HG02852 (cell line): Measurements from ENCODE around the gene INTS6.
A peak's percentile ranks its signal among the peaks of the same experiment; 100 is the strongest.

Experiments
- ATAC-seq: cut with Tn5 transposase; IDR thresholded peaks from one replicate; pipeline ENCODE4 v1.9.1; 2021; ENCODE audit warnings: mild to moderate bottlenecking, moderate library complexity; ENCODE audit not compliant: unreplicated experiment

INTS6 gene, protein sequence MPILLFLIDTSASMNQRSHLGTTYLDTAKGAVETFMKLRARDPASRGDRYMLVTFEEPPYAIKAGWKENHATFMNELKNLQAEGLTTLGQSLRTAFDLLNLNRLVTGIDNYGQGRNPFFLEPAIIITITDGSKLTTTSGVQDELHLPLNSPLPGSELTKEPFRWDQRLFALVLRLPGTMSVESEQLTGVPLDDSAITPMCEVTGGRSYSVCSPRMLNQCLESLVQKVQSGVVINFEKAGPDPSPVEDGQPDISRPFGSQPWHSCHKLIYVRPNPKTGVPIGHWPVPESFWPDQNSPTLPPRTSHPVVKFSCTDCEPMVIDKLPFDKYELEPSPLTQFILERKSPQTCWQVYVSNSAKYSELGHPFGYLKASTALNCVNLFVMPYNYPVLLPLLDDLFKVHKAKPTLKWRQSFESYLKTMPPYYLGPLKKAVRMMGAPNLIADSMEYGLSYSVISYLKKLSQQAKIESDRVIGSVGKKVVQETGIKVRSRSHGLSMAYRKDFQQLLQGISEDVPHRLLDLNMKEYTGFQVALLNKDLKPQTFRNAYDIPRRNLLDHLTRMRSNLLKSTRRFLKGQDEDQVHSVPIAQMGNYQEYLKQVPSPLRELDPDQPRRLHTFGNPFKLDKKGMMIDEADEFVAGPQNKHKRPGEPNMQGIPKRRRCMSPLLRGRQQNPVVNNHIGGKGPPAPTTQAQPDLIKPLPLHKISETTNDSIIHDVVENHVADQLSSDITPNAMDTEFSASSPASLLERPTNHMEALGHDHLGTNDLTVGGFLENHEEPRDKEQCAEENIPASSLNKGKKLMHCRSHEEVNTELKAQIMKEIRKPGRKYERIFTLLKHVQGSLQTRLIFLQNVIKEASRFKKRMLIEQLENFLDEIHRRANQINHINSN

DNA sequence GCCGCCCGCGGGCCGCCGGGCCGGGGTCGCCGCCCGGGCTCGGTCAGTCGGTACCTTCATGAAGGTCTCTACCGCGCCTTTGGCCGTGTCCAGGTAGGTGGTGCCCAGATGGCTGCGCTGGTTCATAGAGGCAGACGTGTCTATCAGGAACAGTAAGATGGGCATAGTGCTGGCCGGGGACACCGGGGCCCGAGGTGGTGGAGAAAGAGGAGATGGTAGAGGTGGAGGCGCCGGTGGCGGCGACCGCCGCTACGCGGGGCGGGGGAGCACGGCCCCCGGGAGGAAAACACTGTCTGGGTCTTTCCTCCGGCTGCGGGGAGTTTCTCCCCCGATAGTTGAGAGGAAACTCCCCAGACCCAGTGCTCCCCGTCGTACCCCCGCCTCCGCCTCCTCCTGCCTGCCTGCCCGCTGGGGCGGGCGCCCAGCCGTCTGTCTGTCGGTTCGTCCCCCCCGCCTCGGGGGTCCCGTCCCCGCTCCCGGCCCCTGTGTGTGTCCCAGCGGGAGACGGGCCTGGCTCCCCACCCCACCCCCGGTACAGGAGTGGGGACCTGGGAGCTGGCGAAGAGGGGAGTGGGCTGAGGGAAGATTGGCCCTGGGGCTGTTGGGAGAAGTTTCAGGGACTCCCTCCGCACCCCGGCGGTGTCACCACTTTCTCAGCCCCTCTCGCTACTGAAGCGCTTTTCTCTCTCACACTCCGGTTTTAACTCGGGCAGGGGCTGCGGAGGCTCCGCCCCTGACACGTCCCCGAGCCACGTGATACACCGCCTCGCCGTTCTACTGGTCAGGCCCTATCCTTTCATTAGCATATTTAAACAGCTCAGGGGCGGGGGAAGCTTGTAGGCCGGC lies at the start of gene INTS6:
TSS of gene INTS6 (minus strand) at position 676 of the 846 bp plus-strand sequence. CDS start at position 165, 511 bp downstream.
- peak; percentile 59 for ATAC-seq

DNA sequence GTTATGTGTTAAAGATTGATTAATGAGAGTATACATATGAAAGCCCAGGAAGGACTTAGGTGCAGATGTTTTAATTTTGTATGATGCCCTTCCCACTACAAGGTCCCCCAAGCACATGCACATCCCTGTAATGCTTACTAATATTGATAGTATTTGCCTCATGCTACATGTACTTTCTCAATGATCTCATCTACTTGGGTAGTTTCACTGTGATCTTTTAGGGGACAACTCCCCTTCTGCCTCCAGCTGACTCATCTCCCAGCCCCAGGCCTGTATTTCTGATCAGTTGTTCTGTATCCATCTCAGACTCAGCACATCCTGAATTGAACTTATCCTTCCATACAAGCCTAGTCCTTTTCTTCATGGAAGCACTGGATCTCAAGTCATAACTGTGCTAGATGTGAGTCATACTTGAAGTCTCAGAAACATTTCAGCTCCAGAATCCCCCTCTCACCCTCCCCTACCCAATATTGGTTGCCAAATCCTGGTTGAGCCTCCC lies 49.4 kb upstream of the INTS6 start:
- peak; percentile 99 for ATAC-seq

DNA sequence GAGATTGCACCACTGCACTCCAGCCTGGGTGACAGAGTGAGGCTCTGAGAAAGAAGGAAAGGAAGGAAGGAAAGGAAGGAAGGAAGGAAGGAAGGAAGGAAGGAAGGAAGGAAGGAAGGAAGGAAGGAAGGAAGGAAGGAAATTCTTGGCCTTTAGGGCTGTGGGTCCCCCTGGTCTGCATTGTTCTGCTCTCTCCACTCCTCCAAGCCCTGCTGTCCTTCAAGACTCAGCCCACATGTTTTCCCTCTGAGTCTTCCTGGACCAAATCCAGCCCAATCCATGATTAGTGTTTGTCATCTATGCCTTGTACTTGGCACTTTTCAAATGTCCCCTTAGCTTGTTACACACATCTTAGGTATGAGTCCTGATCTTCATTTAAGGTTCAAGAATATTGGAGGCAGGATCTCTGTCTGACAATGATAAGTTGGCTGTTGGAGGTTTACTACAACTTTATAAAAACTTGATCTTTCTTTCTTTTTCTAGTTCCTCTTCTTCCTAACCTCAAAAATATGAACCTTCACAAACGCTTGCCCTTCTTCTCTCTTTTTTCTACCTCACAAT lies 48.8 kb upstream of the INTS6 start:
- ATAC-seq: peak; percentile 33

DNA sequence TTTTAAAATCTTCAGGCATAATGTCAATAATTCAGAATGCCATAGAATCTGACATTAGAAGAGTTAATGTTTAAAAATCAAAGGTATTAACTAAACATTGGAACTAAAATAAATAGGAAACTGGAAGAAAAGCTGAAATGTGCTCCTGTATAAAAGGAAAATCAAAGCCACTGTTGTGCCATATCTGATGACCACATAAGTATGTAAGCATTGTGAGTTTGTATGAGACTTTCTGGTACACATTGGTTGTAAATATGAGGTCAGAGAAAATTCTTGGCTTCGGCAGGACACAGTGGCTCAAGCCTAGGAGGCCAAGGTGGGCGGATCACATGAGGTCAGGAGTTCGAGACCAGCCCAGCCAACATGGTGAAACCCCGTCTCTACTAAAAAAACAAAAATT lies 48.3 kb upstream of the INTS6 start:
- no peak for ATAC-seq

DNA sequence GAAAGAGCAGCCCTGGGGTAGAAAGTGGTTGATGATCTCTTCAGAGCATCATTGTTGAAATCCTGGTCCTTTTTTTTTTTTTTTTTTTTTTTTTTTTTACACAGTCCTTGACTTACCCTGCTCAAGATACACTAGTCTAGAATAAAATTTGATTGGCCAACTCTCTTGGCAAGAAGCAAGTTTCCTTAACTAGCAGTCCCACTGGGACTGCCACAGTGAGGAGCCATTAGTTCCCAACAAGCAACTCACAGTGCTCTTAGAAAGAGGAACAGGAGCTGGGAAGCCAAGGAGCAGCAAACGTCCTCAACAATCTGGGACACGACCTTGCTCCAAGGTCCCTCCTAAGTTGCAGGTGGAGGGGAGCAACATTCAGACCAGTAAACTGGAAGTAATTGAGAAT lies 47.9 kb upstream of the INTS6 start:
- ATAC-seq: no peak

DNA sequence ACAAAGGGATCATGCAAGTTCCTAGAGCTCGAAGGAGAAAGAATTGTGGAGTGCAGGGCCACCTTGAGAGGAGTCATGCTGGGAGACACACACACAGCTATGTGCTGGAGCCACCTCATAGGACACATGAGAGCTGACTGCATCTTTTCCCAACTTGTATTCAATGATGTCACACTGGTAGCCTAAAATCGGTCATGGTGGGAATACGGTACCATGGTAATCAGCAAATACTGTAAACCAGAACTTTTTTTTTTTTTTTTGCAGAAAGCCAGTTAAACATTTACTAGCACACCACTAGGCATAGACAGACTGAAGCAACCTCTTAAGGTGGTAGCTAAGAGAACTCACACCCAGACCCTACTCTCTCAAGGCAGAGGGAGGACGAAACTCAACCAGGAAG lies 47.0 kb upstream of the INTS6 start:
- ATAC-seq: no peak

DNA sequence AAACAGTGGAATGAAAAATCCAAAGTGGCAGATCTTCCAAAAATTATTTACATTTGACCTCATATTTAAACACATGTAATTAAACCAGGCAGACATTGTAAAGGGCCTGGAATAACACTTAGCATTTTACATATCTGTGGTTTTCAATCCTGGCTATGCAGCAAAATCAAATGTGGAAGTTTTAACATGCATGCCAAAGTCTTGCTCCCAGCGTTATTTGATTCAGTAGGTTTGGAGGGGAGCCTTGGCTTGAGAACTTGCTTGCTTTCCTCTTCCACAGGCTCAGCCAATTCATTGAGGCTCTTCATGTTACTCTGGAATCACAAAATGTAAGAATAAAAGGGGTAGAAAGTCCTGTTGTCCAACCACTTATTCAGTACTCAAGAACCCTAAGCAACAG lies 42.5 kb upstream of the INTS6 start:
- ATAC-seq: no peak

DNA sequence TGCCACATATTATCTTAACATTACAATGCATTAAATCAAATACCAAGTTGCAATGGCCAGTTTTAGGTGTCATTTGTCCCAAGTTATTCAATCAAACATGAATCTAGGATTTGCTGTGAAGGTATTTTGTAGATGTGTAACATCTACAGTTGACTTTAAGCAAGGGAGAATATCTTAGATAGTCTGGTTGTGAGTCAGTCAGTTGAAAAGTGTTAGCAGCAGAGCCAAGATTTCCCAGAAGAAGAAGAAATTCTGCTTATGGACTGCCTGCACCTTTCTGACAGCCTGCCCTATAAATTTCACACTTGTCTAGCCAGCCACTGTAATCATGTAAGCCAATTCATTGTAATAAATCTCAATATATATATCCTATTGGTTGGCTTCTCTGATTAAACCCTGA lies 41.3 kb upstream of the INTS6 start:
- ATAC-seq: no peak

DNA sequence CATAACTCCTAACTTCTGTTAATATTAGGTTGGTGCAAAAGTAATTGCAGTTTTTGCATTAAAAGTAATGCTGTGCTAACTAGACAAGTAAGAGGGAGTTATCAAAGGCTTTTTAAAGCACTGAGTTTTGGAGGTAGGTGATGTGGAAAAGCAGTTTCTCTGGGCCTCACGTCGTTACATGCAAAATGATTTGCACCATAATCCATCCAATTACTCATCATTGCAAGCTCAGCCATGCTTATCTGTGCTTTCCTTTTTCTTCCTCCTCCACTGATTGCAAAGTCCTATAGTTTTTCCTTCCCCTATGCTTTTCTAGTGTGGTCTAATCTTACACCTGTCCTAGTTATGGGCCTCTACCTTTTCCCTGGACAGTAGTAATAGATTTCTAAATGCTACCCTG lies 35.4 kb upstream of the INTS6 start:
- no peak for ATAC-seq

DNA sequence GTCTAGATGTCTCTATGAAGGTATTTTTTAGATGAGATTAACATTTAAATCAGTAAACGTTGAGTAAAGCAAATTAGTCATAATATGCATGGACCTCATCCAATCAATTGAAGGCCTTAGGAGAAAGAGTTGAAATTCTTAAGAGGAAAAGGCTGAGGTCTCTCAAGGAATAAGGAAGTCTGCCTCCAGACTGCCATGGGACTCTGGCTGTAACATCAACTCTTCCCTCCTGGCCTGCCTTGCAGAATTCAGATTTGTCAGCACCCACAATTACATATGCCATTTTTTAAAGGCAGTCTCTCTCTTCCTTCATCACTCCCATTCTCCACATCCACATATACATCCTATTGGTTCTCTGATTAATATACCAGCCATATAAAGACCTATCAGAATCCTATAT lies 28.8 kb upstream of the INTS6 start:
- no peak for ATAC-seq

DNA sequence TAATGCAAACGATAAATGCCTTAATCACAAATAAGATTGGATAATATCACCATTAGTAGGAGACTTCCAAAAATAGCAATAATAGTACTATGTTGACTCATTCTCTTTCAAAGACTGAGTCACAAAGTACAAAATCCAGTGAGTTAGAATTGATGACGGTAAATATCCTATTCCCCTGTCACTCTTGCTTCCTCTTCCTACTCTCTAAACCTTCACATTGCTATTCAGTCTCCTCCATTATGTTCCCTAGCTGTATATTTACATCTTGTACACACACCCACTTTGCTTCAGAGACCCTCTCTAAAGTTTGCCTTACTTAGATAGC lies 26.3 kb upstream of the INTS6 start:
- no peak for ATAC-seq

DNA sequence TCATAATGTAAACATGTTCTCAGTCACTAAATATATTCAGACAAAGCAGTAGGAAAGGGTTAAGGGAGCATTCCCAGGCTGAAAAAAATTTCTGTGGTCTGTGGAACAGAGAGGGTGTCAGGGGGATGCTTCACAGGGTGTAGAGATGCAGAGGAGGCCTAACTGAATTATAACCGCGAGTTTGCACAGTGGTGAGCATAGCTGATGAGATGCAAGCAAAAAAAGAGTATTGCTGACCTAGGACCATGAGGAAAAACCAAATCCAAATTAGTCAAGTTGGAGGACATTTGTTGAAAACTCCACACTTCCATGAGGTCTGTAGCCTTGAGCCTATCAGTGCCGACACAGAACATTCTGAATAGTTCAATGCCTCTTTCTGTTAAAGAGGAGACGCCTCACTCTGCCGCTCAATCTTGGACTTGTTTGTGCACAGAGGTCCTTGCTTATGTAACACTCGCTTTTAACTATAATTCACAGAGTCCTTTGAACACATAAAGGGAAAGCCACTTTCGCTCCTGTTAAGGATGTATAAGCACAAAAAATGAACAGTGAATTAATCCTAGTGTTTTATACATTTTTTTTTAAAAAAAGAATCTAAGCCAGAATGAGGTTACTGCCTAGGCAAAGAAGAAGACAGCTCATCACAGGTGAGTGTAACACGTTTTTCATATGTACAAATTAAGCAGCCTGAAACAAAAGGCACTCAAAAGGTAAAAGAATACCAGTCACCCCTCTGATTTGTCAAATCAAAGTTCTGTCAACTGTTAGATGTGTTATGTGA lies 25.8 kb upstream of the INTS6 start:
- no peak for ATAC-seq

DNA sequence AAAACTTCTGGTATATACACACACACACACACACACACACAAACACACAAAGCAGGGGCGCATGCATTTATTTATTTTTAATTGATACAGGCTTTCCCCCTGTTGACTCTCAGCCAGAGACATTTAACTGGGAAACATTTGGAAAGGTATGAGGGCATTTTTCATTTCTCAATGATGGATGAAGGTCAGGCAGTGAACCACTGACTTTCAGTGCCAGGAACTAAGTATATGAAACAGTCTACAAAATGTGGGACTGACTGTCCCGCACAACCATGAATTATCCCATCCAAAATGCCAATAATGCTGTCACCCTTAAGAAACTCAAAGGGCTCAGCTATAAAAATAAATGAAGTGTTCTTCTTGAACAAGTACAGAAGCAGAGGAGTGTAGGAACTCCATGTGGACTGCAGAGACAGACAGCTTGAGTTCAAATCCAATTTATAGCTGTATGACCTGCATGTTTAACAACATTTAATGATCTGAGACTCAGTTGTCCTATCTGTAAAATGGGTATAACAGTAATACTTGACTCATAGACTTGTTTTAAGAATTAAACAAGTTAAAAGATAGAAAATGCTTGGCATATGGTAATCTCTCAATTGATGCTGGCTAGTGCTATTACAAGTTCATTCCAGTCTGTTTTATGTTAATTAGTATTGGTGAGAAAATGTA lies 25.0 kb upstream of the INTS6 start:
- no peak for ATAC-seq

DNA sequence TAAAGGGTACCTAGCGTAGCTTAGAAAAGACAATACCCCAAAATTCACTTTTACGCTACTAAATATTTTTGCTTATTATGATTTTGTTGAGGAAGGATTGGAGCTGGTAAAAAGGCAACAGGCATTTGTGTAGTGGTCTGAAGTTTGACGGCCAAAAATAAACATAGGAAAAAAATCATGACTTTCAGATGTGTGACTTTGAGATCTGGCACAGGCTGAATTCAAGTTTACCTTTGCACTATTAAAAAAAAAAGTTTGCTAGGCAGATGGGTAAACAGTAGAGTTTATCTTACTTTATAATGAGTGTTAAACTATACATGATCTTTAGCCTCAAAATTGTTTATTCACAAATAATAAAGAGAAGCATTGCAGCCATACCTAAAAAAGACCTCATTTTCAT lies 24.3 kb upstream of the INTS6 start:
- ATAC-seq: no peak

DNA sequence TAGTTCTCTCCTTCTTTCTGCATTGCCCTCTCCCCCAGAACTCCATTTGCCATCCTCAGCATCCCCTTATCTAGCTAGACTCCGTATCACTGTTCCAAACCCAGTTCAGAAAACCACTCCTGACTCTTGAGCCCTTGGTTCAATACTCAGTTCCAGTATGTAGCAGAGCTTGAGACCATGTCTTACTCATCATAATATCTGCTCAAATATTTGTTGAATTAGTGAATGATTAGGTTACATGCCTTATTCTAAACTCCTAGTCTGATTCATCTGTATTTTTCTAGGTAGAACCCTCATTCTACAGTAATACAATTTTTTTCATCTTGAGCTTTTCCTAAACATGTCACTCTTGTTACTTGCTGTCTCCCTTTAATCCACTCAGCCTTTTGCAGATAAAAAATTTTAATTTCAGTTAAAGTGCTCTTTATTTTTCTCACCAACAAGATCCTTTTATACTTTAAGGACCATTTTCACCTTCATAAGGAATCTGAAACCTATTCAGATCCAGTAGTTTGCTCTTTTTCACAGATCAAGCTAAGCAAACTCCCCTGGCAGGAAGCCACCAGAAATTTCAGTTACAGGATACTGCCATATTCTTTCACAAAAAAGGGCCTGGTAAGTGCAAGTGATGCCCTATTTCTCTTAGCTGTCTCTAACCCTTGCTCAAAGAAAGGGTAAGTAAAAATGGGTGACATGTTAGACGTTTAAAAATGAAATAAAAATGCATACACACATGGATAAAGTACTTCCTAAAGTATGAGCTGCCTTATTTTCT lies 23.1 kb upstream of the INTS6 start:
- ATAC-seq: no peak

DNA sequence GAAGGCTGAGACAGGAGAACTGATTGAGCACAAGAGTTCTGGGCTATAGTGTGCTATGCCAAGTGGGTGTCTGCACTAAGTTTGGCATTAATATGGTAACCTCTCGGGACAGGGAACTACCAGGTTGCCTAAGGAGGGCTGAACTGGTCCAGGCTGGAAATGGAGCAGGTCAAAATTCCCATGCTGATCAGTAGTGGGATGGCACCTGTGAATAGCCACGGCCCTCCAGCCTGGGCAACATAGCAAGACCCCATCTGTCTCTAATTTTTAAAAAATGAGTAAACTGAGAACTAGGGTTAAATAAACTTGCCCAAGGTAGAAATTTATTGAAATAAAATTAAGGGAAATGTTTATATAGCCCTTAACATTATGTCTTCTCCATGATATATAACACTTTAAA lies 17.0 kb upstream of the INTS6 start:
- no peak for ATAC-seq

DNA sequence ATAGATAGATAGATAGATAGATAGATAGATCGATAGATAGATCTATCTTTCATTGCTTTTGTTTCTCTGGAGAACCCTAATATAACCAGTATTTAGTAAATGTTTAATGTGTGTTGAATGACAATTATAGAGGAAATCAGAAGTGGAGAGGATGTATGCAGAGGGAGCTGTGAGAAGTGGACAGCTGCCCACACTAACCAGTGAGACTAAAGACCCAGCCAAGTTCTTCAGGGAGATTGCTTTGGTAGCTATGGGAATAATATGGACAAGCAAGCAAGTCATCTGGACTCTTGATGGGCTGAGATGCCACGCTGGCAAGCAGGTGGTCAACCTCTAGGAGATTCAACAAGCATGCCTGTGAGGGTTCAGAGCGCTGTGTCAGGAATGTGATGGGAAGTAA lies 14.9 kb upstream of the INTS6 start:
- no peak for ATAC-seq

DNA sequence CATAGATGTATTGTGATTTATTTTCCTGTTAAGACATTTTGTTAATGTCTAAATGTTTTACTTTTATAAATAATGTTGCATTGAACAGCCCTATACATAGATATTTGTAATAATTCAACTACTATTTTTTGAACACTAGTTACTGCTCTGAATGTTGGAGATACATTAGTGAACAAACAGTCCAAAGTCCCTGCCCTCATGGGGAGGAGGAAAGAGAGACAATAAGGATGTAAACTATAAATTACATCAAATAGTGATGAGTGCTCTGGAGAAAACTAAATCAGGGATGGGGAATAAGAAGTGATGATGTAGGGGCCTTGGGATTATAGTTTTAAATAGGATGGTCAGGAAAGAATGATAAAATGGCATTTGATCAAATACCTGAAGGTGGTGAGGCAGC lies 12.3 kb upstream of the INTS6 start:
- ATAC-seq: no peak
